ENCODE measurements around the gene CNTN2.

DNA sequence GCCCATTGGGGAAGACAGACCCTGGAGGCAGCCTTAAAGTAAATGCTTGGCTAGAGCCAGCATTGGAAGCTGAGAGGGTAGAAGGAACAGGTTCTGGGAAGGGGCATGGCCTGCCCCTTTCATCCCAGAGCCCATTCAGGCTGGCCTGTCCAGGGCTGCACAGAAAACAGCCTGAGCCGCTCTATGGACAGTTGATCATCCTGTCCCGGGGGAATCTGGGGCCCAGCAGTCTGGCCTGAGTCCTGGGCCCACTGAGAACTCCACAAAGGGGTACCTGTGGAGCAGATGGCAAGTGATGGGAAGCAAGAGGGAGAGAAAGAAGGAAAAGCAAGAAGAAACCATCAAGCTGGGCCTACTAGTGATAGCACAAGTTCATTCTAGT lies 28.0 kb downstream of the CNTN2 start:
- TF ChIP-seq, protein P1, sequence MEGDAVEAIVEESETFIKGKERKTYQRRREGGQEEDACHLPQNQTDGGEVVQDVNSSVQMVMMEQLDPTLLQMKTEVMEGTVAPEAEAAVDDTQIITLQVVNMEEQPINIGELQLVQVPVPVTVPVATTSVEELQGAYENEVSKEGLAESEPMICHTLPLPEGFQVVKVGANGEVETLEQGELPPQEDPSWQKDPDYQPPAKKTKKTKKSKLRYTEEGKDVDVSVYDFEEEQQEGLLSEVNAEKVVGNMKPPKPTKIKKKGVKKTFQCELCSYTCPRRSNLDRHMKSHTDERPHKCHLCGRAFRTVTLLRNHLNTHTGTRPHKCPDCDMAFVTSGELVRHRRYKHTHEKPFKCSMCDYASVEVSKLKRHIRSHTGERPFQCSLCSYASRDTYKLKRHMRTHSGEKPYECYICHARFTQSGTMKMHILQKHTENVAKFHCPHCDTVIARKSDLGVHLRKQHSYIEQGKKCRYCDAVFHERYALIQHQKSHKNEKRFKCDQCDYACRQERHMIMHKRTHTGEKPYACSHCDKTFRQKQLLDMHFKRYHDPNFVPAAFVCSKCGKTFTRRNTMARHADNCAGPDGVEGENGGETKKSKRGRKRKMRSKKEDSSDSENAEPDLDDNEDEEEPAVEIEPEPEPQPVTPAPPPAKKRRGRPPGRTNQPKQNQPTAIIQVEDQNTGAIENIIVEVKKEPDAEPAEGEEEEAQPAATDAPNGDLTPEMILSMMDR (optimal IDR thresholded peaks at IDR 0.05 in 1 of 3, IDR thresholded peaks at IDR 0.05 in 1 of 3, conservative IDR thresholded peaks at IDR 0.05 in 1 of 3; ENCODE audit: extremely low read depth in 1 of 3, insufficient read depth in 2 of 3, low read length in 3 of 3), result no peak
- TF ChIP-seq EZH2 (IDR thresholded peaks at IDR 0.05; ENCODE audit: low read length), result no peak
